HG02798 (cell line): ENCODE results near the gene NPAS3.

ENCODE experiments used
- ATAC-seq: cut with Tn5 transposase; IDR thresholded peaks from one replicate; pipeline ENCODE4 v1.9.1; 2021; ENCODE audit warnings: mild to moderate bottlenecking; ENCODE audit not compliant: unreplicated experiment, poor library complexity

NPAS3 gene

GRCh38 chr14:33527023-33527634 lies 588.5 kb downstream of the NPAS3 start:
- ATAC-seq = no peak

- no peak for ATAC-seq
Measured at GRCh38 chr14:33528655-33529054, 590.0 kb downstream of the NPAS3 start.

GRCh38 chr14:33529787-33530757 lies 591.4 kb downstream of the NPAS3 start:
- no peak for ATAC-seq

GRCh38 chr14:33532553-33532952 lies 593.9 kb downstream of the NPAS3 start:
- no peak for ATAC-seq

GRCh38 chr14:33534104-33534503 lies 595.4 kb downstream of the NPAS3 start:
- no peak for ATAC-seq

GRCh38 chr14:33534632-33535031 lies 596.0 kb downstream of the NPAS3 start:
- no peak for ATAC-seq

GRCh38 chr14:33539918-33540357 lies 601.3 kb downstream of the NPAS3 start:
- ATAC-seq = no peak

GRCh38 chr14:33541171-33541570 lies 602.5 kb downstream of the NPAS3 start:
- ATAC-seq = no peak

GRCh38 chr14:33542338-33543287 lies 603.9 kb downstream of the NPAS3 start:
- ATAC-seq = no peak

GRCh38 chr14:33545696-33546095 lies 607.0 kb downstream of the NPAS3 start:
- no peak for ATAC-seq

GRCh38 chr14:33548606-33549005 lies 609.9 kb downstream of the NPAS3 start:
- ATAC-seq = no peak

GRCh38 chr14:33551963-33552362 lies 613.3 kb downstream of the NPAS3 start:
- ATAC-seq = no peak

GRCh38 chr14:33553706-33554278 lies 615.1 kb downstream of the NPAS3 start:
- ATAC-seq = no peak

- no peak for ATAC-seq
Measured at GRCh38 chr14:33554988-33555387, 616.3 kb downstream of the NPAS3 start.

- ATAC-seq = no peak
Measured at GRCh38 chr14:33555710-33556350, 617.2 kb downstream of the NPAS3 start.

GRCh38 chr14:33556382-33557121 lies 617.9 kb downstream of the NPAS3 start:
- no peak for ATAC-seq

GRCh38 chr14:33560718-33561431 lies 622.2 kb downstream of the NPAS3 start:
- ATAC-seq = no peak

- no peak for ATAC-seq
Measured at GRCh38 chr14:33561488-33562175, 623.0 kb downstream of the NPAS3 start.
